ENCODE measurements around the gene RTL10.

- TF ChIP-seq CTCF (conservative IDR thresholded peaks at IDR 0.05; ENCODE audit: low read depth, low read length) (no peak), EZH2 (IDR thresholded peaks at IDR 0.05; ENCODE audit: borderline replicate concordance, low read depth, low read length, poor library complexity, severe bottlenecking) (no peak)
These were observed 43.1 kb upstream of the RTL10 start for GRCh38 chr22:19897726-19898125.
